ENCODE results near the gene ZNF683.

GRCh38 chr1:26323382-26323781 lies 49.2 kb downstream of the ZNF683 start:
- no peak for TF ChIP-seq CTCF (conservative IDR thresholded peaks at IDR 0.05)
- no peak for TF ChIP-seq EZH2 (IDR thresholded peaks at IDR 0.05; ENCODE audit: low read depth)
